Activated naive CD4-positive, alpha-beta T cell treated with Interleukin-2 at 50 U/mL for 16 hours (primary cell): ENCODE data around the gene TUSC7.

Experiments used
- DNase-seq: peaks from one replicate; pipeline ENCODE4 v3.0.0-alpha.2; 2020

TUSC7 gene

GRCh38 chr3:116709479-116709878 lies at the start of gene TUSC7:
Gene TUSC7 (plus strand): TSS chr3:116709779.
- no peak for DNase-seq

DNA sequence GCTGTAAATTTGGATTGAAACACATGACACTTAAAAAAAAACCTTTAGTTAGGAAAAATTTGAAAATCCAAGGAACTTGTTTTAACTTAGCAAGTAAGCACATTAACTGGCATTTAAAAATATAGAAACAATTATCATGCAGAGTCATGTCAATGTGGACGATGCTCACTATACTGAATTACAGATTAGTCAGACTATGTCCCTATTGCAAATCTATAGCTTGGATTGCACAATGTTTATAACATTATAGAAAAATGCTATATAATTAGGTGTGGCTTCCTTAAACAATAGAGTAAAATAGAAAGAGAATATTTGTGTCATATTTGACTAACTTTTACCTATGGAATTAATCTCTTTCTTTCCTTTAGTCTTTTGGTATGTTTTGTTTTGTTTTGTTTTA lies 48.4 kb upstream of the TUSC7 start:
- no peak for DNase-seq

- DNase-seq = no peak
Observed at GRCh38 chr3:116663161-116664110, 46.1 kb upstream of the TUSC7 start.

DNA sequence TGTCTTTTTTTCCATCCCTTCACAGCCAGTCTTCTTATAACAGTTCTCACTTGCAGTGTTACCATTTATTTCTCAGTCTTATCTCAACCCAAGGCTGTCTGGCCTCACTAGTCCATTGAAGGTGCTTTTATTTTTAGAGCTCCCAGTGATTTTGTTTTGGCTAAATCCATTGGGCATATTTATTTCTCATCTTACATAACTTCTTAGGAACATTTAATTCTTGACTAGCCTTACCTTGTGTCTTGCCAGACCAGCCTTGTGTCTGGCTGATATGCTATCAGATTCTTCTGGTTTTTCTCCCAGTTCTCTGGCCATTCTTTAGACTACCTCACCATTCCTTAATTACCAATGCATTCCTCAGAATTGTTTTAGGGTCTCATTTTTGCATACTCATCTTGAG lies 42.3 kb upstream of the TUSC7 start:
- no peak for DNase-seq

DNA sequence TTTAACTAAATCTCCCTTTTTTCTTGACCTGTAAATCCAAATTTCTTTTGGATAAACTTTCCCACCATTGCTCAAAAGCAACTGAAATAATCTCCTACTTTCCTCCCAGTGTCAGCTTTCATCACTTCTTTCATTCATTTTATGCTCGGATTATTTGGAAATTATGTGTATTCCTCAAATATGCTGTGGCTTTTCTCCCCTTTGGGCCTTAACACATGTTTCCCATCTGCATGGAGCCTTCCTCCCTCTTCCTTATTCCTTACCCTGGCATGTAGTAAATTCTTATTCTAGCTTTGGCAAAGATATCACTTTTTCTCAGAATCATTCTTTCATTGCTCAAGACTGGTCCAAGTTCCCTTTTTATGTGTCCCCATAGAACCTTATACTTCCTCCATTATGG lies 41.8 kb upstream of the TUSC7 start:
- DNase-seq = no peak

DNA sequence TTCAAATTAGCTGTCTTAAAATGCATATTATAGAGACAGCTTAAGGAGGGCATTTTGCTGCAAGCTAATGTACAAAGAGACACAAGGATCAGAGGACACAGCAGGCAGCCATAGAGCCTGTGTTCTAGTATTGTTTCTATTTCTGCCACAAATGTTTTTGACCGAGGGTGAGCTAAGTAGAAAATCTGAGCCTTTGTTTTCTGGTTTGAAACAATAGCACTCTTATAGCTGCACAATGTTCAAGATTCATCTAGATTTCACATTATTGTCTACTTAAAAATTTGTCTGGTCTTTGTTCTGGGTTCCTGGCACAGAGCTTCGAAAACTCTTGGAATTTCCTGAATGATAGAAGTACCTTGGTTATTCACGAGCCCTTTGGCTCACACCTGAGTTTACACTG lies 40.0 kb upstream of the TUSC7 start:
- DNase-seq = no peak

DNA sequence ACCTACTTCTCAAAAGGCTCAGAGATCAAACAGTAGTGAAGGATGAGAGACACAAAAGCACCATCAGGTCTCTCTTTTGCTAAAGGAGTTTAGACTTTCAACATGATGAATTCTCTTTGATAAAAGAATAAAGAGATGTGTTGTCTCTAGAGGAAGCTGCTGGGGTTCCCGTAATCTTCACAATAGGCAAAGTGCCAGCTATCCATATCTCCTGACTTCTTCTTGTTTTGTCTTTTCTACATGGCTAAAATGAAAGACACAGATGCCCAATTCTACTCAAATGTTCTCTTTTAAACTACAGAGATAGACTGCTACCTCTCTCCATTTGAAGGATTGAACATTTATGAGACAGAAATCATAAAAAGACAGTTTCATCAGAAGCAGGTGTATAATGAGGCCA lies 38.4 kb upstream of the TUSC7 start:
- DNase-seq = no peak

GRCh38 chr3:116678853-116679252 lies 30.7 kb upstream of the TUSC7 start:
- DNase-seq = no peak

DNA sequence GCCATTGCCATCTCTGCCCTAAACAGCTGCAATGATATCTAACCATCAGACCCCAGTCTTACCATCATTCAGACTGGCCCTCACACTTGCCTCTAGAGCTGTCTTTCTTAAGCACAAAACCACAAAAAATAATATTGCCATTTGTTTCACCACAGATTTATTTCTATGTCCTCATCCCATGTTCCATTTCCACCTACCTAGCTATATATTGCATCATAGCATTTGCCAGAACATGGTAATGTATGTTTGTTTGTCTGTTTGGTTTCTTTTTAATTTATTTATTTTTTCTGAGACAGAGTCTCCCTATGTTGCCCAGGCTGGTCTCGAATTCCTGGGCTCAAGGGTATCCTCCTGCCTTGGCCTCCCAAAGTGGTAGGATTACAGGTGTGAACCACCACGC lies 18.5 kb upstream of the TUSC7 start:
- no peak for DNase-seq

DNA sequence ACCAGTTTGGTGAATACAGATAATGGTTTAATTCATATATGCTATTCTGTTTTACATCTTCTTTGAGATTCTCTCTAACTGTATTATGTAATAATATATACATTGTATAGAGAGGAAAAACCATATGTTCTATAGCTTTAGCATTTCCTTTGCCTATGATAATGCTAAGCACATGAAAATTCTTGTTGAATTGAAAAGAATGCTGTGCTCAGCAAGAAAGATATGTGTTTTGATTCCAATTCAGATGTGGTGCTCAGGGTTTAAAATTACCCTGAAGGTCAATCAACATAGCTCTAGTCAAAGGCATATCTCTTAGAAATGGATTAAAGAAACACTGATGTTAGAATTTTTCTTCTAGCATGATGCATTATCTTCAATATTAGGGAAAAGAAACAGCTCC lies 8.5 kb upstream of the TUSC7 start:
- DNase-seq = no peak

DNA sequence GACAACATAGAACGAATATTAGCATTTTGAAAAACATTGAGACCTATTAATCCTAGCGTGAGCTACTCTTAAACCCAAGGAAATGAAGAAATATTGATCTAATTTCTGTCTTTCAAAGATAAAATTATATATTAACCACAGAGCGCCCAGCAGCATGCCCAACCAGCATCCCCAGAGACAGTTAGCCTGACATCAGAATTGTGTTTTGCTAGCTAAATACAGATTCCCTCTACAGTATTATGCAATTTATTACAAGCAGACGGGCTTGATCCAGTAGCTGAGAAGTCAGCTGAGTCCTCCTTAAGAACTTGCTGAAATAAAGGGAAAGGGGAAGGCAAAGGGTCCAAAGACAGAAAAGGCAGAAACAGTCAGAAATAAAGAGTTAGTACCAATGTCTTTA lies 7.2 kb upstream of the TUSC7 start:
- no peak for DNase-seq

- no peak for DNase-seq
Observed at GRCh38 chr3:116707531-116707930, 2.0 kb upstream of the TUSC7 start.

GRCh38 chr3:116716490-116716889 lies 6.9 kb downstream of the TUSC7 start:
- DNase-seq = no peak

GRCh38 chr3:116717566-116717965 lies 8.0 kb downstream of the TUSC7 start:
- no peak for DNase-seq

GRCh38 chr3:116728454-116728853 lies 18.9 kb downstream of the TUSC7 start:
- no peak for DNase-seq

DNA sequence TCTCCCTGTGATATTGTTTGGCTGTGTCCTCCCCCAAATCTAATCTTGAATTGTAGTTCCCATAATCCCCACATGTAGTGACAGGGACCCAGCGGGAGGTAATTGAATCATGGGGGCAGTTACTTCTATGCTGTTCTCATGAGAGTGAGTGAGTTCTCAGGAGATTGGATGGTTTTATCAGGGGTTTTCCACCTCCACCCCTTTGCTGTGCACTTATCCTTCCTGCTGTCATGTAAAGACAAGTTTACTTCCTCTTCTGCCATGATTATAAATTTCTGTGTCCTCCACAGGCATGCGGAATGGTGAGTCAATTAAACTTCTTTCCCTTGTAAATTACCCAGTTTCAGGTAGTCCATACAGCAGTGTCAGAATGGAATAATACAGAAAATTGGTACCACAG lies 24.7 kb downstream of the TUSC7 start:
- DNase-seq = no peak

DNA sequence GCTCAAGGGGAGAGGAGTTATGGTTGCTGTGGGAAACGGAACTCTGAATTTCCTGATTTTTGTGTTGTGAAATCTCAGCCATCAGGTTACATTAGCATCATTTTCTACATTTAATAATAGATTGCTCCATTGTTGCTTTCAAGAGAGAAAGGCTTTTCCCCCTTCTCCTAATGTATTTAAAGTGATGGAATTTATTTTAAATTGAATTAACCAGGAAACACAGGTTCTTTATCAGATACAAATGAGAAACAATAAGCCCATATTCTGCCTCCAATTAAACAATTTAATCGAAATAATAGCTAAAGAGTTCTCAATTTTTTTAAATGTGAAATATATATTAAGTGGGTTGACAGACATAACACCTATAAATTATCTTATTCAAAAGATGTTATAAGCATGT lies 30.1 kb downstream of the TUSC7 start:
- no peak for DNase-seq

DNA sequence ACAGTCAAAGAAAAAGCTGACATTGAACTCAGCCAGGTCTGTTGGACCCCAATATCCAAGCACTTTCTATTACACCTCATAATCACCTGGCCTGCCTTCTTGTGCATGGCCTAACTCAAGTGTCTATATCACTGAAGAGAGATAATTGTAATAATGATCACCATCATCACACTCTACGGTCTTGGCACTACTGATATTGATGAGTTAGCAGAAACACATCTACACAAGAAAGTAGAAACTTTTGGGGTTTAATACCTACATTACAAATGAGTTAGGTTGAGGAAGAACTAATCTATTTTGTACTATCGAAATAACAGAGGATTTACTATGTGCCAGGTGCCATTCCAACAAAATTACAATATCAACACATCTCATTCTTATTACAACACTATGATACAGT lies 30.7 kb downstream of the TUSC7 start:
- DNase-seq = no peak

GRCh38 chr3:116741467-116741866 lies 31.9 kb downstream of the TUSC7 start:
- DNase-seq = no peak

DNA sequence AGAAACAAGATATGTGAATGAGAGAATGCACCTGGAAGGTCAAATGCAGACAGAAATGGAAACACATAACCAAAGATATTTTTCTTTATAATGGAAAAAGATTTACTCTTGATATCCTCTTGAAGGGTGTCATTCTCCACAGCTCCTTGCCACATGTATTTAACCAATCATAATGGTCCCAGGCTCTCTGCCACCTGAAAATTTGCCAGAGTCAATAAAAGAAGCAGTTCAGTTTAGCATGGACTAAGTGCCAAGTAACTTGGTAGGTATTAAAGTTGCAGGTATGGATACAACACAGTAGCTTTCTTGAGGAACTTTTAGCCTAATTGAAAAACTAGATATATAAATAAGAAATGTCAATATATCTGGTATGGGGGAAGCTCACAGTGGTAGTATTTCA lies 33.5 kb downstream of the TUSC7 start:
- no peak for DNase-seq

GRCh38 chr3:116749388-116749787 lies 39.8 kb downstream of the TUSC7 start:
- no peak for DNase-seq

DNA sequence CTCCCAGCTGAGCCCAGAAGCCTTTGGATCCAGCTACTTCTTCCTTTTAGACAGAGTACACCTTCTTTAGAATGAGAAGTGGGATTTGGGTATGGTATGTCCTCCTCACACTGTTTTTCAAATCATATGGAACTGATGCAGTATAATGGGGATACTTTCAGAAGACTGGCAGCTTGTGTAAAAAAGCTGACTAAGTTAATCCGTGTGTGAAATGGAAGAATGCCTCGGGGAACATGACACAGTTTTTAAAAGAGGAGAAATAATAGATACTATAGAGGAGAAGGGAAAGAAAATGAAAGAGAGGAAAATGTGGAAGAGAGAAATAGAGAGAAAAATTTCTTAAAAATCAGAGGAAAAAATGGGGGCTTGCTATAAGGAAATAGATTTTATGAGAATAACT lies 47.7 kb downstream of the TUSC7 start:
- DNase-seq = no peak

DNA sequence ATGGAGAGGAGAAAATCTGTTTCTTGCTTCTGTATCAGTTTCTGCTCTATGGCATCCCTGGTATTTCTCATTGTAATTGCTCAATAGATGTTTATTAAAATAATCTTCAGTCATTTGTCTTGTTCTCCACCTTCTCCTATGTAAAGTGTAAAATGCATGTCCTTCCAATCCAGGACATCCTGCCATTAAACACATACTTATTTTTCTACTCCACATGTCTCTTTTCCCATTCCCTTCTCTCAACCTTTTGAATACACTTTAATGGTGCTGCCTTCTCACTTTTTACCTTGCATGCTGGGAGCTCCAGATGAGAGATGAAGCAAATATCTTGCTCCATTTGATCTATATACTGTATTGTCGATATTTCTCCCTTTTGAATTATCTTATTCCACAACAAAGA lies 49.7 kb downstream of the TUSC7 start:
- no peak for DNase-seq
